Measurements from ENCODE around the gene AAR2. TPM values are rescaled to one million over a fixed set of nuclear protein-coding genes. Genes with fewer than 3 reads are reported as not detected.

AAR2 gene
- total RNA-seq, 2 experiments from 2014 or later = 22.3 to 22.5 TPM

DNA sequence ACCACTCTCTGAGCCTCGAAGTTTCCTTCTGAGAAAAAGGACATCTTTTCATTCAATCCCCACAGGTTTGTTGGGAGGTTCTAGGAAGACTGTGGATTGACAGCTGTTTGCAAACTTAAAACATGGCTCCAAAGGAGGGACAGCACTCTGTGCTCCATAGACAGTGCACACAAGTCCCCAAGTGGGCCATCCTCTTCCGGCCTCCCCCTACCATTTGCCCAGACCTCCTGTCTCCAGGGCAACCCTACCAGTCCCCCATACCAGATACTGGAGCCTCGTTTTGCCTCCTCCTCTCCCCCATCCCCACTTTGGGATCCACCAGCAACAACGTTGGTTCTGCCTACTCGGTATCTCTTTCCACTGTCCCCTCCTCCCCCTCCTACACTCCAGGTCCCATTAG lies 61.4 kb downstream of the AAR2 start:
- POLR2A ChIA-PET = no interaction called here
- no peaks in the 10 kb centered on the region for H3K4me1 Mint-ChIP-seq
- H3K27ac Mint-ChIP-seq = no peak overlapping the region
- H3K9me3 Mint-ChIP-seq = no peaks in the 10 kb centered on the region
- peaks cover 33% of the 10 kb centered on the region for H3K27me3 Mint-ChIP-seq
- H3K4me3 Mint-ChIP-seq = no peak overlapping the region
- no peaks in the 10 kb centered on the region for H3K36me3 Mint-ChIP-seq
- ATAC-seq (ENCODE audit: low read depth) (no peak), DNase-seq (no peak)

DNA sequence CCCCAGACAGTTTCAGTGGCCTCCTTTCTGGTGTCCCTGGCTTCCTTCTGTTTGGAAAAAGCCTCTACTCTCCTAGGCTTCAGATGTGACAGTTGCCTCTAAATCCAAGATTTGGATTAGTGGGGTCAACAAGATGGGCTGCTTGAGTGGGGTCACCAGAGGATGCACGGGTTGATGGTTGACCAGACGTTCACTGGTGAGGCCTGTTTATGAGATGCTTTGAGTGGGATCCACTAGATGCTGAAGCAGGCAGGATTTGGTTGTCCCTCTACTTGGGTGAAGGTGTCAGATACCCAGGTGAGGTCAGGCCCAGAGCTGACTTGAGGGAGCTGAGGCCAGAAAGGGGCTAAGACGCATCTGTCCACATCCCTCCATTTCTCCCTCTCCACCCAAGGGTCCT lies 61.8 kb downstream of the AAR2 start:
- H3K4me1 Mint-ChIP-seq = no peaks in the 10 kb centered on the region
- DNase-seq (no peak), ATAC-seq (ENCODE audit: low read depth) (no peak)
- POLR2A ChIA-PET = no interaction called here
- no peak overlapping the region for H3K27ac Mint-ChIP-seq
- no peak overlapping the region for H3K4me3 Mint-ChIP-seq
- peaks cover 34% of the 10 kb centered on the region for H3K27me3 Mint-ChIP-seq
- H3K36me3 Mint-ChIP-seq = no peaks in the 10 kb centered on the region
- H3K9me3 Mint-ChIP-seq = no peaks in the 10 kb centered on the region

DNA sequence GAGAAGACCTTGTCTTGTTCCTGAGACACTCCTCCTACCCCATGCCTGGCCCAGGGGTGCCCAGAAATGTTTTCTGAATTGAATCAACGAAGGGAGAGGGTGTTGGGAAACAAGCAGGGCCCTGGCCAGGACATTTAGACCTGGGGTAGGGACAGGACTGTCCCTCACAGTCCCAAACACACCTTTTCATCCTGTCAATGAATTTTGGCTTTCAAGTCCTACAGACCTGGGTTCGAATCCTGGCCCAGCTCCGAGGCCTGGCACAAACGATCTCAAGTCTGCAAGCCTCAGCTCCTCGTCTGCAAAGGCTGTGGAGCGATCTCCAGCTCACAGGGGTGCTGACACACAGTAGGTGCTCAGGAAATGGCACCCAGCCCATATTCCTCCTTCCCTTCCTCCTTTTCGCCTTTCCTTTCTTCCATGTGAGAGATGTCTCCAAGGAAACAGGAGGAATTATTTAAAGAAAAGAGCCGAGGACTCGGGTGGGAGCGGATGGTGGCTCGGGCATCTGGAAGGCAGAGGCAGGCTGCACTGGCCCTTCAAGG lies 62.6 kb downstream of the AAR2 start:
- POLR2A ChIA-PET = no interaction called here
- Mint-ChIP-seq H3K27ac (no peak overlapping the region), H3K27me3 (peaks cover 38% of the 10 kb centered on the region), H3K4me3 (no peak overlapping the region), H3K4me1 (no peaks in the 10 kb centered on the region), H3K9me3 (no peaks in the 10 kb centered on the region), H3K36me3 (no peaks in the 10 kb centered on the region)
- ATAC-seq (ENCODE audit: low read depth) (no peak), DNase-seq (no peak)

DNA sequence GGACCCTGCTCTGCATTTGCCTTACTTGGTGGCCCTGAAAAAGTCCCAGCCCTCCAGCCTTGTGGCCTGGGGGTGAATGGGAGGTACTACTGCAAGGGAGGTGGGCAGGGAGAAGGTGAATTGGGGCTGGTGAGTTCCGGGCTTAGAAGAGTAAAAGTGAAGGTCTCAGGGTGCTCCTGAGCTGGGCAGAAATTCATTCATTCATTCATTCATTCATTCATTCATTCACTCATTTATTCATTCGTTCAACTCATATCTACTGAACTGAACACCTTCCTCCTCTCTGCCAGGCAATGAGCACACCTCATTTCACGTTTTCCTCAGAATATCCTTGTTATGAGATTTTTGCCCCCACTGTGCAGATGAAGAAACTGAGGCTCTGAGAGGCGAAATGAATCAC lies 63.2 kb downstream of the AAR2 start:
- Mint-ChIP-seq H3K4me1 (no peaks in the 10 kb centered on the region), H3K36me3 (no peaks in the 10 kb centered on the region), H3K4me3 (no peak overlapping the region), H3K9me3 (no peaks in the 10 kb centered on the region), H3K27ac (no peak overlapping the region), H3K27me3 (peaks cover 41% of the 10 kb centered on the region)
- POLR2A ChIA-PET = no interaction called here
- DNase-seq = no peak
- no peak for ATAC-seq (ENCODE audit: low read depth)

DNA sequence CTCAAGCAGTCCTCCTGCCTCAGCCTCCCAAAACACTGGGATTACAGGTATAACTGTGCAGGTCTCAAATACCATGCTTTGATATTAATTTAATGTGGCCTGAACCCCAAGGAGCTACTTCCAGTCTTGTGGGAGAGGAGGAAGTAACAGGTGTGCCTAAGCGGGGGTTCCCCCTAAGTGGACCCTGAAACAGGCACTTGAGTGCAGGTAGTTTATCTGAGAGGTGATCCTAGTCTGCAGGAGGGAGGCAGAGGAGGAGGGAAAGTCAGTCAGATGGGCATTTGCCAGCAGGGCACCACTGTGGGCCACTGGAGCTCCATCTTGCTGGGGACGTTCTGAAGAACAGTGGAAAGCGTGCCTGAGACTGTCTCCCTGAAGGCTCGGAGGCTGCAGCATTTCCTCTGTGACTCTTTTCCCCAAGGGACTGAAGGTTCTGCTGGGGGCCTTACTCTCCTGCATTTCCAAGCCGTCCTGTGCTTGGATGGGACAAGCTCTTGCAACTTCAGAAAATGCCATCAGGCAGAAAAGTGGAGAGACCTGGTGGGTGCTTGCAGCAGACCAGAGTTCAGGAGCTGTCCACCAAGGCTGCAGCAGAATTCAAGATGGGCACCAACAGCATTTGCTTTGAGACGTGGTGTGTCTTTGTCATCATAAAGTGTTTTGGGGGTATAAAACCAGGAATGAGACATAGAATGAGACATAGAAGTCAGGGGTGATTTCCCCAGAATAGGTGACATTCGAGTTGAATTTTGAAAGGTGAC lies 65.3 kb downstream of the AAR2 start:
- POLR2A ChIA-PET = no interaction called here
- H3K27me3 Mint-ChIP-seq = peaks cover 51% of the 10 kb centered on the region
- no peak overlapping the region for H3K27ac Mint-ChIP-seq
- no peak overlapping the region for H3K4me3 Mint-ChIP-seq
- no peaks in the 10 kb centered on the region for H3K36me3 Mint-ChIP-seq
- no peak for DNase-seq
- no peak for ATAC-seq (ENCODE audit: low read depth)
- H3K4me1 Mint-ChIP-seq = peaks cover 2% of the 10 kb centered on the region
- no peaks in the 10 kb centered on the region for H3K9me3 Mint-ChIP-seq

DNA sequence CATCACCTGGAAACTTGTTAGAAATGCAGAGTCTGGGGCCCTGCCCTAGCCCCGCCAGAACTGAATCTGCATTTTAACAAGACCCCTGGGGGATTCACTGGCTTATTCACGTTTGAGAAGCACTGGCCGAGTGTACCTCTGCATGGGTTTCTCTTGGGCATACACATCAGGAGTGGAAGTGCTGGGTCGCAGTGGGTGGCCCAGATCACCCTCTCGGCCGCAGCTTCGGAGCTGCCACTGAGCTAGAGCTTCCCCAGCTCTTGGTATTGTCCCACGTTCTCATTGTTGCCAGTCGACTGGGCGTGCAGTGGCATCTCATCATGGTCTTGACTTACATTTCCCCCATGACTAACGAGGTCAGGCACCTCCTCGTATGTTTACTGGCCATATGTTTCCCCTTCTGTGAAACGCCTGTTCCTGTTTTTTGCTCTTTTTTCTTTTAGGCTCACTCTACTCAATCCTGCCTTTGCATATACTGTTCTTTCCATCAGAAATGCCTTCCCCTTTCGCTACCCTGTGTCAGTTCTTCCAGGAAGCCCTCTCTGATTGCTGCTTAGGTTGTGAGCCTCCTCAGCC lies 66.8 kb downstream of the AAR2 start:
- no peak overlapping the region for H3K4me3 Mint-ChIP-seq
- no peaks in the 10 kb centered on the region for H3K36me3 Mint-ChIP-seq
- peaks cover 3% of the 10 kb centered on the region for H3K4me1 Mint-ChIP-seq
- H3K27ac Mint-ChIP-seq = no peak overlapping the region
- H3K27me3 Mint-ChIP-seq = peaks cover 51% of the 10 kb centered on the region
- POLR2A ChIA-PET = no interaction called here
- no peak for ATAC-seq (ENCODE audit: low read depth)
- DNase-seq = no peak
- no peaks in the 10 kb centered on the region for H3K9me3 Mint-ChIP-seq

DNA sequence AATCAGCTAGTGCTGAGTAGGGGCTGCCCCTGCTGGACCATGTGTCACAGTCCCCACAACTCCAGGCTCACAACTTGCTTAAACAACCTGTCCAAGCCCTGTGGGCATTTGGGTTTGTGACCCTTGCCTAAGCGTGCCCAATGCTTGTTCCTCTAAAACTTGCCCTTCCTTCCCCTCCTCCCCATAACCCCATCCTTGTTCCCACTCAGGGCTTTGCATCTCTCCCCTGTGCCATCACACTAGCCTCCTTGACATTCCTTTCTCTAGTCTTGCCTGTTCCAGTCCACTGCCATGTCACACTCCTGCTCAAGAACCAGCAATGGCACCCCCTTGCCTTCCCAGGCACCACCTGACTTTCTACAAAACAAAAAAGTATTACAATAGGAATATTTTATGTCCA lies 67.6 kb downstream of the AAR2 start:
- POLR2A ChIA-PET = no interaction called here
- Mint-ChIP-seq H3K27me3 (peaks cover 55% of the 10 kb centered on the region), H3K4me3 (no peak overlapping the region), H3K36me3 (no peaks in the 10 kb centered on the region), H3K9me3 (no peaks in the 10 kb centered on the region), H3K4me1 (peaks cover 3% of the 10 kb centered on the region), H3K27ac (no peak overlapping the region)
- ATAC-seq (ENCODE audit: low read depth) = no peak
- no peak for DNase-seq

DNA sequence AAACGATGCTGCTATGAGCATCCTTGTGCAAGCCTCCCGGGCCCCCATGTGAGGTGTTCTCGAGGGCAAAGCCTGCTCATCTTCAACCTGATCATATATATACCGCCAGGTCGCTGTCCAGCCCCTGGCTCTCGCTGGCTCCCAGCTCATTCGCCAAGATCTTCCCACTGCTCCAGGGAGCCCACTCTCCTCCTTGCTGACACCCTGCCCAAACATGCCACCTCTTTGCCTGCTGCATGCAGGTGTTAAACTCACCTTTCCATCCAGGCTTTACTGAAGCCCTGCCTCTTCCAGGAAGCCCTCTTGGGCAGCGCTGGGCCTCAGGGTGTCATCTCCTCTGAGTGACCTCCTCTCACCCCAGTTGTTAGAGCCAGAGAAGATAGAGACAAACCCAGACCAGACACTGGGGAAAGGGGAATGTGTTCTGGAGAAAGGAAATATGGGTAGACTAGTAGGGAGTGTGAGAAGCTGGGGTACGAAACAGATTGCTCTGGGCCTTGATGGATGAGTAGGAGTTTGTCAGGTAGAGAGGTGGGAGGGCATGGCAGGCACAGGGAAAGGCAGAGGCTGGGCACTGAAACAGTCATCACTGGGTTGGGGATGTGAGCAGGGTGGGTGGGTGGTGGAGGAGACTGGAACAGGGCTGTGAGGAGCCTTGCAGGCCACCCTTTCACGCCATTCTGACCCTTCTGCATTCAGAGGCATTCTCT lies 68.7 kb downstream of the AAR2 start:
- no peak for DNase-seq
- Mint-ChIP-seq H3K27me3 (peaks cover 64% of the 10 kb centered on the region), H3K4me3 (no peak overlapping the region), H3K27ac (no peak overlapping the region), H3K36me3 (no peaks in the 10 kb centered on the region), H3K4me1 (peaks cover 3% of the 10 kb centered on the region), H3K9me3 (no peaks in the 10 kb centered on the region)
- POLR2A ChIA-PET = no interaction called here
- ATAC-seq (ENCODE audit: low read depth) = no peak

DNA sequence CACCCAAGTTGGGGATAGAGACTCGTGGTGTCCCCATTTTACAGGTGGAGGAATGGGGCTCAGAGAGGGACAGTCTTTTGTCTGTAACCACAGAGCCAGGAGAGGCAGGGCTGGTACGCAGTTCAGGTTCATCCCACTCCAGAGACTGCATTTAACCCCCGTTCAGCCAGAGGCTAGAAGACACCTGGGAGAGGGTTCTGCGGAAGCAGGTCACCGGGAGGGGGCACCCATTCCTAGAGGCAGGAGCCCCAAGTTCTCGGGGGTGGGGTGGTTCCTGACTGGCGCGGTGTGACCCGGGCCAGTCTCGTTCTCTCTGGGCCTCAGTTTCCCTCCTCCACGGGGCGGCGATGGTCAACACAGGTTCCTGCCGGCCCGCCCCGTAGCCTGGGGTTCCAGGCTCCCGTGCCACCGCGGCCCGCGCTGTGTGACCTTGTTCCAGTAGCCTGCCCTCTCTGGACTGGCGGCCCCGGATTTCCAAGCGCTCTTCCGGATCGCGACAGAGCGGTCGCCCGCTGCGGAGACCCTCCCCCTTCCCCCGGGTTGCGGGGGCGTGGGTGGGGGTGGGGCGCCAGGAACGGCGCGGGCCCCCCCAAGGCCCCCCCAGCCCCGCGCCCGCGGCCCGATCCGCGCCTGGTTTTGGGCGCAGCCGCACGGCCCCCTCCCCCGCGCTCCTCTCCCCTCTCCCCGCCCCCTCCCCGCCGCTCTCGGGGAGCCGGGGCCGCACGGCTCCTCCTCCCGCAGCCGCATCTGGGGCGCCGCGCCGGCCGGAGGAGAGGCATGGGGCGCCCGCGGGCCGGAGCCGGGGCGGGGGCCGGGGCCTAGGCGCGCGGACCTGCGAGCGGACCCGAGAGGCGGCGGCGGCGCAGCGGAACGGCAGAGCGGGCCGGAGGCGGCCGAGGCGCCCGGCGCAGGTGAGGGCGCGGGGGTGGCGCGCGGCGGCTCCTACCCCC lies 69.6 kb downstream of the AAR2 start, which contains the start of gene DLGAP4:
Gene DLGAP4 (plus strand): TSS at position 738 of the 950 bp plus-strand sequence. CDS start 125,379 bp downstream, outside the sequence.
- H3K27me3 Mint-ChIP-seq = peaks cover 71% of the 10 kb centered on the region
- no peaks in the 10 kb centered on the region for H3K9me3 Mint-ChIP-seq
- H3K4me3 Mint-ChIP-seq = no peak within 1 kb of the TSS
- ATAC-seq (ENCODE audit: low read depth) (no peak), DNase-seq (no peak)
- H3K36me3 Mint-ChIP-seq = no peaks in the 10 kb centered on the region
- H3K4me1 Mint-ChIP-seq = peaks cover 3% of the 10 kb centered on the region
- POLR2A ChIA-PET = no interaction called here
- H3K27ac Mint-ChIP-seq = no peak within 1 kb of the TSS

Other genes starting within 250 kb of the AAR2 start
- gene EPB41L1, start 81.7 kb upstream of the AAR2 start, total RNA-seq = under 1 TPM in 1 of 2 experiments, not detected in 1; 0.62 TPM
- 10 to 100 TPM; 27.0 to 27.5 TPM for gene DLGAP4, start 69.9 kb downstream of the AAR2 start, total RNA-seq

Measured in activated naive CD8-positive, alpha-beta T cell treated with anti-CD3 and anti-CD28 coated beads, Interleukin-2, amount 10 ng/mL, durations not matched to agents 7 days and 5 days (primary cell).